ENCODE measurements around the gene KRT77. TPM values are rescaled to one million over a fixed set of nuclear protein-coding genes. Genes with fewer than 3 reads are reported as not detected.

KRT77 gene
- total RNA-seq, 4 donors from 2014 or later, result not detected

GRCh38 chr12:52745554-52745953 is 42.2 kb upstream of the KRT77 start:
- no peak for ATAC-seq
- no peak overlapping the region for H3K27ac ChIP-seq
- H3K9me3 ChIP-seq, result no peaks in the 10 kb centered on the region
- TF ChIP-seq POLR2A (IDR thresholded peaks at IDR 0.05) (no peak), EP300 (IDR thresholded peaks at IDR 0.05) (no peak), CTCF (IDR thresholded peaks at IDR 0.05) (no peak), POLR2AphosphoS5 (IDR thresholded peaks at IDR 0.05) (no peak)
- no peaks in the 10 kb centered on the region for H3K36me3 ChIP-seq
- peaks cover 53% of the 10 kb centered on the region for H3K27me3 ChIP-seq
- WGBS, 2 donors (ENCODE audit: low coverage in 1 of 2), result 58 to 78% methylated on average over 3 to 4 of the region's 5 CpGs
- no peak overlapping the region for H3K4me3 ChIP-seq
- H3K4me1 ChIP-seq, result no peaks in the 10 kb centered on the region

- Histone ChIP-seq H3K27ac (no peak overlapping the region), H3K4me1 (no peaks in the 10 kb centered on the region), H3K4me3 (no peak overlapping the region), H3K27me3 (peaks cover 53% of the 10 kb centered on the region), H3K9me3 (no peaks in the 10 kb centered on the region), H3K36me3 (no peaks in the 10 kb centered on the region)
- no peak for TF ChIP-seq CTCF (IDR thresholded peaks at IDR 0.05)
- TF ChIP-seq POLR2AphosphoS5 (IDR thresholded peaks at IDR 0.05), result no peak
- no CpG with 5 or more reads among the region's 1 CpG for WGBS, 2 donors (ENCODE audit: low coverage in 1 of 2)
- ATAC-seq, result no peak
Observed at GRCh38 chr12:52744493-52745156, 41.3 kb upstream of the KRT77 start.

GRCh38 chr12:52742822-52743457 is 39.6 kb upstream of the KRT77 start:
- no peak for TF ChIP-seq EP300 (IDR thresholded peaks at IDR 0.05)
- TF ChIP-seq POLR2A (IDR thresholded peaks at IDR 0.05), result no peak
- no peak for TF ChIP-seq POLR2AphosphoS5 (IDR thresholded peaks at IDR 0.05)
- no peak for TF ChIP-seq CTCF (IDR thresholded peaks at IDR 0.05)
- Histone ChIP-seq H3K27me3 (peaks cover 62% of the 10 kb centered on the region), H3K4me1 (no peaks in the 10 kb centered on the region), H3K4me3 (no peak overlapping the region), H3K36me3 (no peaks in the 10 kb centered on the region), H3K27ac (no peak overlapping the region), H3K9me3 (no peaks in the 10 kb centered on the region)
- no peak for ATAC-seq
- 83% methylated on average over 1 of the region's 3 CpGs; no CpG with 5 or more reads in 1 of the 2 donors for WGBS, 2 donors (ENCODE audit: low coverage in 1 of 2)

- Histone ChIP-seq H3K36me3 (no peaks in the 10 kb centered on the region), H3K4me1 (no peaks in the 10 kb centered on the region), H3K27me3 (peaks cover 54% of the 10 kb centered on the region), H3K9me3 (no peaks in the 10 kb centered on the region), H3K27ac (no peak overlapping the region), H3K4me3 (no peak overlapping the region)
- no peak for TF ChIP-seq CTCF (IDR thresholded peaks at IDR 0.05)
- TF ChIP-seq EP300 (IDR thresholded peaks at IDR 0.05), result no peak
- no peak for TF ChIP-seq POLR2A (IDR thresholded peaks at IDR 0.05)
- TF ChIP-seq POLR2AphosphoS5 (IDR thresholded peaks at IDR 0.05), result no peak
- no peak for ATAC-seq
- no CpG with 5 or more reads among the region's 7 CpGs for WGBS, 2 donors (ENCODE audit: low coverage in 1 of 2)
Observed at GRCh38 chr12:52742196-52742580, 38.9 kb upstream of the KRT77 start.

All from gastroesophageal sphincter (tissue), 4 donors.